ENCODE results near the gene OSBPL3.

GRCh38 chr7:25009257-25009656 is 29.3 kb upstream of the OSBPL3 start:
- no peak for TF ChIP-seq CTCF (IDR thresholded peaks at IDR 0.05)
- no peak for TF ChIP-seq POLR2A (IDR thresholded peaks at IDR 0.05)

Data from body of pancreas (tissue), 4 donors.